ENCODE data around the gene SCFD1.

- TF ChIP-seq CTCF (IDR thresholded peaks at IDR 0.05), result no peak
- no peak for TF ChIP-seq POLR2A (IDR thresholded peaks at IDR 0.05)
Observed at GRCh38 chr14:30620178-30620577, 1.9 kb upstream of the SCFD1 start.

All from right lobe of liver (tissue), 4 donors.